ENCODE data around the gene APBA2. TPM values are rescaled to one million over a fixed set of nuclear protein-coding genes. Genes with fewer than 3 reads are reported as not detected.

The APBA2 gene
- total RNA-seq, 1 donor from 2014 or later, result 4.2 TPM

DNA sequence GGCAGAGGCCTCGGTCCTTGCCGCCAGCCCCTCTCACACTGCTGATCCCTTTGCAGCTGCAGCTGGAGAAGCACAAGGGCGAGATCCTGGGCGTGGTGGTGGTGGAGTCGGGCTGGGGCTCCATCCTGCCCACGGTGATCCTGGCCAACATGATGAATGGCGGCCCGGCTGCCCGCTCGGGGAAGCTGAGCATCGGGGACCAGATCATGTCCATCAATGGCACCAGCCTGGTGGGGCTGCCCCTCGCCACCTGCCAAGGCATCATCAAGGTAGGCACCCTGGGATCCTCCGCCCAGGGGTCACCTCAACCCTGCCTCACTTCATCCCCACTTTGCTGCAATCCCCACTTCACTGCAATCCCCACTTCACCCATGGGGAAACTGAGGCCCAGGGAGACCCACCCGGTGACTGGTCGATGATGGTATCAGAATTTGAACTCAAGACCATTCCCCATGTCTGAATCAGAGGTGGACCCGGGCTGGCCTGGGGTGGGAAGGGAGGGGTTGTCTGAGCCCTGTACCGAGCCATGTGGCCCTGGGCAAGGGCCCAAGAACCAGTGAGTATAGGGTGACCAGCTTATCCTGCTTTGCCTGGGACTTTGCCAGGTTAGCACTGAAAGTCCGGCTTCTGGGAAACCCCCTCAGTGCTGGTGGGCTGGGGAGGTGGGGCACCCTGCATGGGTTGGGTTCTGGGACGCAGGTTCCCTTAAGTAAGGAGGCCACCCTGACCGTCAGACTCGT lies 220.9 kb downstream of the APBA2 start:
- H3K9me3 ChIP-seq (ENCODE audit: control insufficient read depth in 3 of 3, low read length in 3 of 3), result no peaks in the 10 kb centered on the region
- peaks cover 0 to 2% (median 0%) of the 10 kb centered on the region in 3 donors for H3K4me1 ChIP-seq (ENCODE audit: control insufficient read depth in 3 of 3, insufficient read depth in 3 of 3, low read length in 3 of 3)
- peaks cover 0 to 34% (median 14%) of the 10 kb centered on the region in 3 donors for H3K27me3 ChIP-seq (ENCODE audit: control insufficient read depth in 3 of 3, insufficient read depth in 3 of 3, low read length in 3 of 3)
- H3K27ac ChIP-seq (ENCODE audit: low read depth, low read length), result no peak overlapping the region
- no peak overlapping the region for H3K9ac ChIP-seq (ENCODE audit: low read depth in 1 of 3, low read length in 3 of 3)
- H3K4me3 ChIP-seq (ENCODE audit: low read length in 3 of 3), result no peak overlapping the region
- H3K36me3 ChIP-seq (ENCODE audit: control insufficient read depth in 3 of 3, insufficient read depth in 3 of 3, low read length in 3 of 3), result no peaks in the 10 kb centered on the region

DNA sequence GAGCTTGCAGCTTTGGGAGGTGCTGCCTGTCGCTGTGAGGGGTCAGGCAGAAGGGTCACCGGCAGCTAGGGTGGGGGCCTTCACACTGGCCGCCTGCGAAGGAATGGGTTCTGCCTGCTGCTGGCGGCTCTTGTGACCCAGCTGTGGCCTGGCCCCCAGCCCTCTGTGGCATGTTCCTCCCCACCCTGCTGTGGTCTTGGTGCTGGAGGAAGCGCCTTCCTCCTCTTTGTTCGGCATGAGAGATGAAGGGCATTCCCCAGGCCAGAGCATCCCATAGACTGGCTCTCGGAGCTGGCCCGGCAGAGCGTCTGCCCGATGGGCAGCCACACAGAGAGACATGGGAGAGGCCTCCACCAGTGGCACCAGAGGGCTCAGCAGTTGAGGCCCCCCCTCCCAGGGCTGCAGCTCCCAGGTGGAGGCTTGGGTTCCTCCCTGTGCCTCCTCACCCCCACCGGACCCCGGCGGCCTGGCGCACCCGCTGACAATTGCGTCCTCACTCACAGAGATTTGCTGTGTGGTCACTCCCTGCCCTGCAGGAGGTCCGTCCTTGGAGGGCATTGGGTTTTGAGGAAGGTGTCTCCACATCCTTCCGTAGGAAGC lies 221.6 kb downstream of the APBA2 start:
- no peaks in the 10 kb centered on the region for H3K36me3 ChIP-seq (ENCODE audit: control insufficient read depth in 3 of 3, insufficient read depth in 3 of 3, low read length in 3 of 3)
- H3K9me3 ChIP-seq (ENCODE audit: control insufficient read depth in 3 of 3, low read length in 3 of 3), result no peaks in the 10 kb centered on the region
- H3K4me1 ChIP-seq (ENCODE audit: control insufficient read depth in 3 of 3, insufficient read depth in 3 of 3, low read length in 3 of 3), result peaks cover 0 to 2% (median 0%) of the 10 kb centered on the region in 3 donors
- H3K9ac ChIP-seq (ENCODE audit: low read depth in 1 of 3, low read length in 3 of 3), result no peak overlapping the region
- peaks cover 4 to 40% (median 18%) of the 10 kb centered on the region in 3 donors for H3K27me3 ChIP-seq (ENCODE audit: control insufficient read depth in 3 of 3, insufficient read depth in 3 of 3, low read length in 3 of 3)
- no peak overlapping the region for H3K4me3 ChIP-seq (ENCODE audit: low read length in 3 of 3)
- H3K27ac ChIP-seq (ENCODE audit: low read depth, low read length), result no peak overlapping the region

GRCh38 chr15:29107971-29108645 lies 222.3 kb downstream of the APBA2 start:
- Histone ChIP-seq H3K27ac (ENCODE audit: low read depth, low read length) (no peak overlapping the region), H3K9me3 (ENCODE audit: control insufficient read depth in 3 of 3, low read length in 3 of 3) (no peaks in the 10 kb centered on the region), H3K36me3 (ENCODE audit: control insufficient read depth in 3 of 3, insufficient read depth in 3 of 3, low read length in 3 of 3) (no peaks in the 10 kb centered on the region), H3K4me3 (ENCODE audit: low read length in 3 of 3) (no peak overlapping the region), H3K9ac (ENCODE audit: low read depth in 1 of 3, low read length in 3 of 3) (no peak overlapping the region), H3K4me1 (ENCODE audit: control insufficient read depth in 3 of 3, insufficient read depth in 3 of 3, low read length in 3 of 3) (peaks cover 0 to 2% (median 0%) of the 10 kb centered on the region in 3 donors), H3K27me3 (ENCODE audit: control insufficient read depth in 3 of 3, insufficient read depth in 3 of 3, low read length in 3 of 3) (peaks cover 5 to 37% (median 16%) of the 10 kb centered on the region in 3 donors)

DNA sequence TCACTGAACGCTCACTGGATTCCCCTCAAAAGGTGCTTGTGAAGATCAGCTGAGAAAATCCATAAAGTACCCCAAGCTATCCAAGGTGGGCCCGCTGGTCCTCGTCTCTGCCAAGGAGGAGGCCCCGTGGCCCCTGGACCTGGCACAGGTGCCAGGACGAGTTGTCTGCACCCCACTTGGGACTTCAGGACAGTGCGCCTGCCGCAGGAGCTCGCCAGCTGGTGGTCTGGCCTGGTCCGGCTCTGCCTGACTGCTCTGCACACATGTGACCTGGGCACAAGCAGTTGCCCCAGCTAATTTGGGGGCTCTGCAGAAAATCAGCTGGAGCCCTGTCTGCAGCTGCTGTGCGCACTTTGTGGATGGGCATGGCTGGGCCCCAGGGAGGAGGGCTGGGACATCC lies 224.0 kb downstream of the APBA2 start:
- Histone ChIP-seq H3K27me3 (ENCODE audit: control insufficient read depth in 3 of 3, insufficient read depth in 3 of 3, low read length in 3 of 3) (peaks cover 18 to 42% (median 27%) of the 10 kb centered on the region in 3 donors), H3K4me1 (ENCODE audit: control insufficient read depth in 3 of 3, insufficient read depth in 3 of 3, low read length in 3 of 3) (no peaks in the 10 kb centered on the region), H3K36me3 (ENCODE audit: control insufficient read depth in 3 of 3, insufficient read depth in 3 of 3, low read length in 3 of 3) (no peaks in the 10 kb centered on the region), H3K27ac (ENCODE audit: low read depth, low read length) (no peak overlapping the region), H3K9me3 (ENCODE audit: control insufficient read depth in 3 of 3, low read length in 3 of 3) (no peaks in the 10 kb centered on the region), H3K4me3 (ENCODE audit: low read length in 3 of 3) (no peak overlapping the region), H3K9ac (ENCODE audit: low read depth in 1 of 3, low read length in 3 of 3) (no peak overlapping the region)

- no peak overlapping the region for H3K27ac ChIP-seq (ENCODE audit: low read depth, low read length)
- H3K27me3 ChIP-seq (ENCODE audit: control insufficient read depth in 3 of 3, insufficient read depth in 3 of 3, low read length in 3 of 3), result peaks cover 21 to 44% (median 28%) of the 10 kb centered on the region in 3 donors
These were observed 224.4 kb downstream of the APBA2 start for GRCh38 chr15:29110176-29110575.

DNA sequence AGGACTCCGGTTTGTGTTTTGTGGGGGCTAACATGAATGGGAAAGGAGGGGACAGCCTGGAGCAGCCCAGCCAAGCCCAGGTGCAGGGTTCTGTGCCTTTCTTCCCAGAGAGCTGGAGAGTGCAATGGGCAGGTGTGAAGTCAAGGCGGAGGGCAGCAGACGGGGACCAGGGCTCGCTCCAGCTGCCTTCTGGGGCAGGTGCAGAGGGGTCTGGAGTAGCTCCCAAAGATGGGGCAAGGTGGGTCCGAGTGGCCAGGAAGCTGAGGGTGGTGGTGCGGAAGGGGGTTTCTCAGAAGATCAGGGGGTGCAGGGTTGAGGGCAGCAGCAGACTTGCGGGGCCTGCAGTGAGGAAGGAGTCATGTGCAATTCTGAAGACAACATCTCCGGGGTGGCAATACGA lies 225.0 kb downstream of the APBA2 start:
- H3K27ac ChIP-seq (ENCODE audit: low read depth, low read length), result no peak overlapping the region
- H3K9ac ChIP-seq (ENCODE audit: low read depth in 1 of 3, low read length in 3 of 3), result no peak overlapping the region
- no peaks in the 10 kb centered on the region for H3K36me3 ChIP-seq (ENCODE audit: control insufficient read depth in 3 of 3, insufficient read depth in 3 of 3, low read length in 3 of 3)
- H3K9me3 ChIP-seq (ENCODE audit: control insufficient read depth in 3 of 3, low read length in 3 of 3), result no peaks in the 10 kb centered on the region
- H3K27me3 ChIP-seq (ENCODE audit: control insufficient read depth in 3 of 3, insufficient read depth in 3 of 3, low read length in 3 of 3), result peaks cover 25 to 44% (median 26%) of the 10 kb centered on the region in 3 donors
- H3K4me1 ChIP-seq (ENCODE audit: control insufficient read depth in 3 of 3, insufficient read depth in 3 of 3, low read length in 3 of 3), result no peaks in the 10 kb centered on the region
- no peak overlapping the region for H3K4me3 ChIP-seq (ENCODE audit: low read length in 3 of 3)

More at GRCh38 chr15:29110176-29110575, 224.4 kb downstream of the APBA2 start:
- no peak overlapping the region for H3K4me3 ChIP-seq (ENCODE audit: low read length in 3 of 3)
- no peak overlapping the region for H3K9ac ChIP-seq (ENCODE audit: low read depth in 1 of 3, low read length in 3 of 3)
- H3K4me1 ChIP-seq (ENCODE audit: control insufficient read depth in 3 of 3, insufficient read depth in 3 of 3, low read length in 3 of 3), result no peaks in the 10 kb centered on the region
- H3K9me3 ChIP-seq (ENCODE audit: control insufficient read depth in 3 of 3, low read length in 3 of 3), result no peaks in the 10 kb centered on the region
- H3K36me3 ChIP-seq (ENCODE audit: control insufficient read depth in 3 of 3, insufficient read depth in 3 of 3, low read length in 3 of 3), result no peaks in the 10 kb centered on the region

DNA sequence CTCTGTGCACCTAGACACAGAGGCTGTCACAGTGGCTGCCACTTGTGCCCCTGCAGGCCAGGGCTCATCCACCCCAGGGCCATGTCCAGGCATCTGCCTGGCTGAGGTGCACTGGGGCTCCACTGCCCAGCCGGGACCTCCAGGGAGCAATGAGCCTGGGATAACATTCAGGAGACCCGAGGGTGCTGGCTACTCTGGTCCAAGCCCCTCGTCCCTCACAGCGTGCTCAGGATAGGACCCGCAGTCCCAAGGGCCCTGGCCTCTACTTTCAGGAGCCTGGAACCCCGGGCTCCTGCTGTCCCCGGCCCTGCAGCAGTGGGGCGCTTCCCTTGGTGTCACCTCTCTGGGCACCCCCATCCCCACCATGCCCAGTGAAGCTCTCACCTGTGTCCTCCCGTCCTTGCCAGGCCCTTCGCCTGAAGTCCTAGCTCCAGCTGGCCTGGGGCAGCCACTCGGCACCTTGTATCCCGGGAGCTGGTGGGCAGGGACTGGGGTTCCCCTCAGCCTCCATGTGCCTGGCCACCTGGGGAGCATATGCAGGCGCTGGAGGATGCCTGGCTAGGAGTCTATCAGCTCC lies 226.0 kb downstream of the APBA2 start:
- Histone ChIP-seq H3K27me3 (ENCODE audit: control insufficient read depth in 3 of 3, insufficient read depth in 3 of 3, low read length in 3 of 3) (peaks cover 23 to 46% (median 29%) of the 10 kb centered on the region in 3 donors), H3K27ac (ENCODE audit: low read depth, low read length) (no peak overlapping the region), H3K9ac (ENCODE audit: low read depth in 1 of 3, low read length in 3 of 3) (no peak overlapping the region), H3K4me3 (ENCODE audit: low read length in 3 of 3) (no peak overlapping the region), H3K9me3 (ENCODE audit: control insufficient read depth in 3 of 3, low read length in 3 of 3) (no peaks in the 10 kb centered on the region), H3K4me1 (ENCODE audit: control insufficient read depth in 3 of 3, insufficient read depth in 3 of 3, low read length in 3 of 3) (no peaks in the 10 kb centered on the region), H3K36me3 (ENCODE audit: control insufficient read depth in 3 of 3, insufficient read depth in 3 of 3, low read length in 3 of 3) (no peaks in the 10 kb centered on the region)

DNA sequence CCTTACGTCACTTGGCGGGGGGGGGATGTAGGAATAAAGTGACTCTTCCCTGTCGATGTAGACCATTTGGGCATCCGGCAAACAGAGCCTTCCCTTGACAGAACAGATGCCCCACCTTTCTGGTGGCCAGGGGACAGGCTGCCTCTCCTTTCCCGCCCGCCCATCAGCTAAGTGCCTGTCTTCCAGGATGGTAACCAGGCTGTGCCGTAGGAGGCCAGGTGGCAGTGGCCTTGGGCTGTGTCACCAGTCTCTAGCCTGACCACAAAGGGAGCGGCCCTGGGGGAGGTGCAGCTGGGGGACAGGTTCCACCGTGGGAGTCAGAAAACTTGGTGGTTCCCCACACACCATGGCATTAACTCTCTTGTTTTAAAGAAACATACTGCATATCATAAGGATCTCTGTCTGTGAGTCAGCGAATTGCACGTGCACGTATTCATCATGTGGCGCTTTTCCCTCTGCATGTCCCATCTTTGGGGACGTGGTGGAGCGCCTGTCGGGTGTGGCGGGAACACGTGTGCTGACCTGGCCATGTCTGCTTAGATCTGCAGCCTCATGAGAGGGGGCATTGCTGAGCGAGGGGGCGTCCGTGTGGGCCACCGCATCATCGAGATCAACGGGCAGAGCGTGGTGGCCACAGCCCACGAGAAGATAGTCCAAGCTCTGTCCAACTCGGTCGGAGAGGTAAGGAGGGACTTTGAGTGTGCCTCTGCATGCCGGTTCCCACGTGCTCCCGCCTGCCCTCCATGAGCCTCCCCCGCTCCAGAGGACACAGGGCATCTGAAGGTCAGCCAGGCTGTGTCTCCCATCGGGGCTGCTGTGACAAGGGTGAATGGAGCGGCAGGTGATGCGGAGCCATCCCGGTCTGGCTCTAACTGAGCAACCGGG lies 227.8 kb downstream of the APBA2 start:
- Histone ChIP-seq H3K4me3 (ENCODE audit: low read length in 3 of 3) (no peak overlapping the region), H3K36me3 (ENCODE audit: control insufficient read depth in 3 of 3, insufficient read depth in 3 of 3, low read length in 3 of 3) (no peaks in the 10 kb centered on the region), H3K9ac (ENCODE audit: low read depth in 1 of 3, low read length in 3 of 3) (no peak overlapping the region), H3K4me1 (ENCODE audit: control insufficient read depth in 3 of 3, insufficient read depth in 3 of 3, low read length in 3 of 3) (no peaks in the 10 kb centered on the region), H3K27me3 (ENCODE audit: control insufficient read depth in 3 of 3, insufficient read depth in 3 of 3, low read length in 3 of 3) (peaks cover 23 to 57% (median 31%) of the 10 kb centered on the region in 3 donors), H3K27ac (ENCODE audit: low read depth, low read length) (no peak overlapping the region), H3K9me3 (ENCODE audit: control insufficient read depth in 3 of 3, low read length in 3 of 3) (no peaks in the 10 kb centered on the region)
